Activated CD8-positive, alpha-beta memory T cell treated with anti-CD3 and anti-CD28 coated beads, Interleukin-2, amount 50 U/mL, for 48 hours (primary cell): ENCODE data around the gene COL15A1.
A peak's percentile ranks its signal among the peaks of the same experiment; 100 is the strongest.
"Not testable (repeated sequence)": the region's sequence is repeated elsewhere in the genome, so short reads cannot be mapped to it uniquely, and the experiment has no call there.

ENCODE experiments used
- DNase-seq: peaks from one replicate; pipeline ENCODE4 v3.0.0-alpha.2; 2020

COL15A1 gene

GRCh38 chr9:98997604-98998003 is 53.9 kb downstream of the COL15A1 start:
- DNase-seq: no peak

GRCh38 chr9:98998441-98999151 is 54.9 kb downstream of the COL15A1 start:
- DNase-seq: peak; percentile 89

- peak; percentile 41 for DNase-seq
Measured at GRCh38 chr9:98999152-98999525, 55.4 kb downstream of the COL15A1 start.

GRCh38 chr9:99000476-99001395 is 57.0 kb downstream of the COL15A1 start:
- DNase-seq: peak; percentile 55

GRCh38 chr9:99001892-99002291 is 58.2 kb downstream of the COL15A1 start:
- DNase-seq: no peak

- DNase-seq: no peak
Measured at GRCh38 chr9:99002706-99003105, 59.0 kb downstream of the COL15A1 start.

GRCh38 chr9:99003308-99003707 is 59.6 kb downstream of the COL15A1 start:
- DNase-seq: peak; percentile 40

- DNase-seq: no peak
Measured at GRCh38 chr9:99004115-99004514, 60.4 kb downstream of the COL15A1 start.

GRCh38 chr9:99004717-99005460 is 61.2 kb downstream of the COL15A1 start:
- peak; percentile 26 for DNase-seq

- no peak for DNase-seq
Measured at GRCh38 chr9:99005651-99006050, 61.9 kb downstream of the COL15A1 start.

GRCh38 chr9:99006511-99006910 is 62.8 kb downstream of the COL15A1 start:
- peak; percentile 35 for DNase-seq

GRCh38 chr9:99006979-99007378 is 63.3 kb downstream of the COL15A1 start:
- no peak for DNase-seq

GRCh38 chr9:99008203-99008602 is 64.5 kb downstream of the COL15A1 start:
- no peak for DNase-seq

GRCh38 chr9:99010393-99010792 is 66.7 kb downstream of the COL15A1 start:
- not testable (repeated sequence) for DNase-seq

- no peak for DNase-seq
Measured at GRCh38 chr9:99011161-99011709, 67.5 kb downstream of the COL15A1 start.

GRCh38 chr9:99012957-99013512 is 69.3 kb downstream of the COL15A1 start:
- peak; percentile 33 for DNase-seq

GRCh38 chr9:99013550-99013949 is 69.8 kb downstream of the COL15A1 start:
- no peak for DNase-seq

- DNase-seq: no peak
Measured at GRCh38 chr9:99015448-99015847, 71.7 kb downstream of the COL15A1 start.

- peak; percentile 30 for DNase-seq
Measured at GRCh38 chr9:99015890-99016289, 72.2 kb downstream of the COL15A1 start.

- DNase-seq: no peak
Measured at GRCh38 chr9:99016681-99017387, 73.1 kb downstream of the COL15A1 start.

- no peak for DNase-seq
Measured at GRCh38 chr9:99018653-99019052, 74.9 kb downstream of the COL15A1 start.
